ENCODE data around the gene TMEM190. TPM values are rescaled to one million over a fixed set of nuclear protein-coding genes. Genes with fewer than 3 reads are reported as not detected.
A peak's percentile ranks its signal among the peaks of the same experiment; 100 is the strongest.
"Not testable (repeated sequence)": the region's sequence is repeated elsewhere in the genome, so short reads cannot be mapped to it uniquely, and the experiment has no call there.

Gene TMEM190
- total RNA-seq, 1 donor from 2014 or later = not detected

DNA sequence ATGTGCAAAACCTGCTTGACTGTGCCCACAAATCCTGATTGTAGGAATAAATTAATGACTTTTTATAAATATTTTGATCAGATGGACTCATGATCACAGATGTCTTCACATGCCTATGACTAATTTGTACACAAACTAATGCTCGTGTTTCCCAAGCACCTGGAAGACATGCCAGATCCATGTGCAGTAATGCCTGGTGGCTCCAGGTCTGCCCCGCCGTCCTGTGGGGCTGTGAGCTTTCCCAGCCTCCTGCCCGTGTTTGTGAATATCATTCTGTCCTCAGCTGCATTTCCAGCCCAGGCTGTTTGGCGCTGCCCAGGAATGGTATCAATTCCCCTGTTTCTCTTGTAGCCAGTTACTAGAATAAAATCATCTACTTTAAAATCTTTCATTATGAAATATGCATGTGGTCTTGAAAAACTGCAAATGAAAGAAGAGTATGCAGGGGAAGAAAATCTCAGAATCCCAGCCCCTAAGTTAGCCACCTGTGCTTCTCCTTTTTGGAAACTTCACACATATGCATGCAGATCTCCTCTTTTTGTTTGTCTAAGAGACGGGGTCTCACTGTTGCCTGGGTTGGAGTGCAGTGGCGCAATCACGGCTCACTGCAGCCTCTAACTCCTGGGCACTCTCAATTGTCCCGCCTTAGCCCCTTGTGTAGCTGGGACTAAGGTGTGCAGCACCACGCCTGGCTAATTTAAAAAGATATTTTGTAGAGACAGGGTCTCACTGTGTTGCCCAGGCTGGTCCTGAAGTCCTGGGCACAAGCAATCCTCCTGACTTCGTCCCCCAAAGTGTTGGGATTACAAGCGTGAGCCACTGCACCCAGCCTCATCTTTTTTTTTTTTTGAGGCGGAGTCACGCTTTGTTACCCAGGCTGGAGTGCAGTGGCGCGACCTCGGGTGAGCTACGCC, 15.3 kb downstream of the TMEM190 start:
- H3K36me3 Mint-ChIP-seq (ENCODE audit: low read depth) = peaks cover 44% of the 10 kb centered on the region
- intact Hi-C loops (cut with micrococcal nuclease) = no loop called here
- H3K27me3 Mint-ChIP-seq (ENCODE audit: low read depth) = no peaks in the 10 kb centered on the region
- no peaks in the 10 kb centered on the region for H3K9me3 Mint-ChIP-seq
- peaks cover 15% of the 10 kb centered on the region for H3K4me1 Mint-ChIP-seq (ENCODE audit: low read depth)
- H3K27ac Mint-ChIP-seq = no peak overlapping the region
- no peak for DNase-seq (ENCODE audit: low spot score)
- no peak overlapping the region for H3K4me3 Mint-ChIP-seq (ENCODE audit: low read depth)

DNA sequence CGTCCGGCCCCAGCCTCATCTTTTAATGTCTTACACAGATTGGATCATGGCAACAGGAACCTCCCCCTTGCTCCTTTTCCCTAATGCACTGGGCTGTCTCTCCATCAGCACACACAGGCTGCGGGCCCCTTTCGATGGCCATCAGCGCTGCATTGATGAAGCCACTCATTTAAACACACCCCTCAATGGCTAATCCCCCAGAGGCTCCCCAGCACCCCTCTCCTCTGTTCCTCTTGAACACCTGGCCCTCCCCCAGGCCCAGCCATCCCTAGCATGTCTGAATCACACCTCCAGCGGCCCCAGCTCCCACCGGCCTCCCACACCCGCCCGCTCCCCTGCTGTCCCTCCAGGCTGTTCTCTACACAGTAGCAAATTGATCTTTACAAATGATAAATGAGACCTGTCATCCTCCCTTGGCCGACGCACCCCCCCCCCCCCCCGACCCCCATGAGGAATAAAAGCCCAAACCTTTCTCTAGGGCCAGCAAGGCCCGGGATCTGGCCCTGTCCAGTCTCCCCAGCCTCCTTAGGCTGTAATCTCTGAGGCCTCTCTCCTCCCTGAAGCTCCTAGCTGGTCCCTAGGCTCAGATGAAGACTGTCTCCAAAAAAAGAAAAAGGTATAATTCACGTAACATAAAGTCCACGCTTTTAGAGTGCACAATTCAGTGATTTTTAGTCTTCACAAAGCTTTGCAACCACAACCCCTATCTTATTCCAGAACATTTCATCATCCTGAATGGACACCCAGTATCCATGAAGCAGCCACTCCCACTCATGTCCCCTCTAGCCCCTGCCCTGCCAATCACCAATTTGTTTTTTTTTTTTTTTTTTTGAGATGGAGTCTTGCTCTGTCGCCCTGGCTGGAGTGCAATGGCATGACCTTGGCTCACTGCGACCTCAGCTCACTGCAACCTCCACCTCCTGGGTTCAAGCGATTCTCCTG, 16.5 kb downstream of the TMEM190 start:
- H3K27me3 Mint-ChIP-seq (ENCODE audit: low read depth) = no peaks in the 10 kb centered on the region
- no peaks in the 10 kb centered on the region for H3K9me3 Mint-ChIP-seq
- intact Hi-C loops (cut with micrococcal nuclease) = no loop called here
- peaks cover 32% of the 10 kb centered on the region for H3K36me3 Mint-ChIP-seq (ENCODE audit: low read depth)
- H3K4me1 Mint-ChIP-seq (ENCODE audit: low read depth) = peaks cover 8% of the 10 kb centered on the region
- no peak overlapping the region for H3K4me3 Mint-ChIP-seq (ENCODE audit: low read depth)
- no peak for DNase-seq (ENCODE audit: low spot score)
- no peak overlapping the region for H3K27ac Mint-ChIP-seq

DNA sequence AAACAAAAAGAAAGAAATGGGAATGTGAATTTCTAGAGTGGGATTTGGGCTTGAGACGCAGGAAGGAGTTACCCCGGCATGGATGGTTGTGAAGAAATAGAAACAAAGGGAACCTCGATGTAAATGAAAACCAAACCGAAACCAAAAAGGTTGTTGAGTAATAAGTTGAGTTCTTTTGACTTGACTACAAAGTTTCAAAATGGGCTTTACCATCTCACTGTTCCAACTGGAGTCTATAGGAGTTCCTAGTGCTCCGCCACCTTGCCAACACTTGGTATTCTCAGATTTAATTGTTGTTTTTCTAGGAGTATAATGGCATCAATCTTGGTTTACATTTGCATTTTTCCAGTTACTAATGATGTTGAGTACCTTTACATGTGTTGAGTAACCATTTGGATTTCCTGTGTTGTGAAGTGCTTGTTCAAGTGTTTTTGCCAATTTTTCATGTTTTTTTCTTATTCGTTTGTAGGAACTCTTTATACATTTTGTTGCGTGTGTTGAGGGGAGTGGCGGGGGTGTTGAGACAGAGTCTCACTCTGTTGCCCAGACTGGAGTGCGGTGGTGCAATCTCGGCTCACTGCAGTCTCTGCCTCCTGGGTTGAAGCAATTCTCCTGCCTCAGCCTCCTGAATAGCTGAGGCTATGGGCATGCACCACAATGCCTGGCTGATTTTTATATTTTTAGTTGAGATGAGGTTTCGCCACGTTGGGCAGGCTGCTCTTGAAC, 21.7 kb downstream of the TMEM190 start:
- no peak overlapping the region for H3K4me3 Mint-ChIP-seq (ENCODE audit: low read depth)
- H3K9me3 Mint-ChIP-seq = no peaks in the 10 kb centered on the region
- H3K36me3 Mint-ChIP-seq (ENCODE audit: low read depth) = peaks cover 32% of the 10 kb centered on the region
- H3K27ac Mint-ChIP-seq = peak overlapping the region; percentile 75
- intact Hi-C loops (cut with micrococcal nuclease) = no loop called here
- H3K4me1 Mint-ChIP-seq (ENCODE audit: low read depth) = peaks cover 15% of the 10 kb centered on the region
- no peaks in the 10 kb centered on the region for H3K27me3 Mint-ChIP-seq (ENCODE audit: low read depth)
- no peak for DNase-seq (ENCODE audit: low spot score)

DNA sequence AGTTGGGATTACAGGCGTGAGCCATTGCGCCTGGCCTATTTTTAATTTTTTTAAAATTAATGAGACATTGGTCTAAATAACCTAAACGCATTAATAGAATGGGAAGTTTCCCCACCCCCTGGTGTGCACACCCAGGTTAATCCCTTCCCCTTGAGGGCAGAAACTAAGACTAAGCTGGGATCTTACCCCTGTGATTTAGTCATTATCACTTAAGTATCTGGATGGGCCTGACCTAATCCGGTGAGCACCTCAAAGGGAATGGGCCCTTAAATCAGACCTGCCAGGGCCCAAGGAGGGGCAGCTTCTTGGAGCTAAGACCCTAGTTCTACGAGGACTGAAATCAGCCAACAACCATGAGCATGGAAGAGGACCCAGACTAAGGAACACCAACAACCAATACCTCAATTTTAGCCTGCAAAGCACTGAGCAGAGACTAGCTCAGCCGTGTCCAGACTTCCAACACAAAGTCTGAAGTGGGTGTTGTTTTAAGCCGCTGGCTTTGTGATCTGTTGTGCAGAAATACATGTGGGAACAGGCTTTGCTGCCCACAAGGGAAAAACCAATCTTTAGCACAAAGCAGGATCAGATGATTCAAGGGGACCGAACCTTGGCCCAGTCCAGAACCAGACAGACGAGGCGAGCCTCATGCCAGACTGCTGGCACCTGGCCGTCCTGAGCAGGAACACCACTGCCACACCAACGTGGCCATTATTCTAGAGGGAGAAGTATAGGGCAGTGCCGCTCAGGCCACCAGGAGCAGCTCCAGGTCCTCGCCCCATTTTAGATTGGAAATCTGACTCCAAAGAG, 23.9 kb downstream of the TMEM190 start:
- DNase-seq (ENCODE audit: low spot score) = no peak
- no peaks in the 10 kb centered on the region for H3K27me3 Mint-ChIP-seq (ENCODE audit: low read depth)
- H3K36me3 Mint-ChIP-seq (ENCODE audit: low read depth) = peaks cover 44% of the 10 kb centered on the region
- H3K4me3 Mint-ChIP-seq (ENCODE audit: low read depth) = no peak overlapping the region
- no peaks in the 10 kb centered on the region for H3K9me3 Mint-ChIP-seq
- intact Hi-C loops (cut with micrococcal nuclease) = no loop called here
- H3K4me1 Mint-ChIP-seq (ENCODE audit: low read depth) = peaks cover 17% of the 10 kb centered on the region
- H3K27ac Mint-ChIP-seq = no peak overlapping the region

DNA sequence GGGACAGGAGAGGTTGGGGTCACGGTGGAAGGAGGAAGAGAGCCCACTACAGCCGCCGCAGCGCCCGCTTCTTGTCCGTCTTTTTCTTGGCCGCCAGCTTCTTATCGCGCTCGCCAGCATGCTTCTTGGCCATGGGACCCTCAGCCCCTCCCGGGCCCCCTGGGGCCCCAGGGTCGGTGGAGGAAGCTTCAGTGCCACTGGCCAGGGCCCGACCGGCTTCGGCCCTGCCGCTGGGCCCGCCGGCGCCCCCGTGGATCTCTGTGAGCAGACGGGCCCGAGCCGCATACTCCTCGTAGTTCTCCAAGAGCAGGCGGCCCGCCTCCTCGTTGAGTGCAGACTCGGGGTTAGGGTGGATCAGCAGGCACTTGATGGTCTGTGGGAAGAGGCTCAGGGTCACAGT, 24.8 kb downstream of the TMEM190 start:
- not testable (repeated sequence) for DNase-seq (ENCODE audit: low spot score); H3K27me3 Mint-ChIP-seq (ENCODE audit: low read depth)
- peaks cover 54% of the 10 kb centered on the region for H3K36me3 Mint-ChIP-seq (ENCODE audit: low read depth)

DNA sequence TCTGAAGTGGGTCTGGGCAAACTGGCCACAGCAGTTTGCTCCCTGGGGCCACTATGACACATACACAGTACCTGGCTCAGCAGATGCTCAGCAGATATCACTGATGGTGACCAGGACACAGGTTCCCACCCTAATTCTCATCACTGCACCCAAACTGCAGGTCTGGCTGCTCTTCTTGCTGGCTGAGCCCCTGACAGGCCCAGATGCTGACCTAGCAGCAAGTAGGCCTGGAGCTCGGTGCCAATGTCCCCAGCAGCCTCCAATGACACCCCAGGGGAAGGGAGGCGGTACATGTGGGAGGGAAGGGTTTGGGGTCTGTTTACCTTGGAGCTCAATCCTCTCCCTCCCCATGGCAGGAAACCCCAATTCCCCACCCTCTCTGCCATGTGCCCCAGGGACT, 25.9 kb downstream of the TMEM190 start:
- DNase-seq (ENCODE audit: low spot score) = no peak
- H3K4me1 Mint-ChIP-seq (ENCODE audit: low read depth) = peaks cover 29% of the 10 kb centered on the region
- peaks cover 63% of the 10 kb centered on the region for H3K36me3 Mint-ChIP-seq (ENCODE audit: low read depth)
- intact Hi-C loops (cut with micrococcal nuclease) = no loop called here
- no peak overlapping the region for H3K27ac Mint-ChIP-seq
- no peaks in the 10 kb centered on the region for H3K27me3 Mint-ChIP-seq (ENCODE audit: low read depth)
- H3K4me3 Mint-ChIP-seq (ENCODE audit: low read depth) = no peak overlapping the region
- H3K9me3 Mint-ChIP-seq = no peaks in the 10 kb centered on the region

More for the DNA sequence above, 24.8 kb downstream of the TMEM190 start:
- H3K9me3 Mint-ChIP-seq; H3K27ac Mint-ChIP-seq; intact Hi-C loops (cut with micrococcal nuclease); H3K4me3 Mint-ChIP-seq (ENCODE audit: low read depth): not testable (repeated sequence)
- H3K4me1 Mint-ChIP-seq (ENCODE audit: low read depth) = peaks cover 26% of the 10 kb centered on the region

DNA sequence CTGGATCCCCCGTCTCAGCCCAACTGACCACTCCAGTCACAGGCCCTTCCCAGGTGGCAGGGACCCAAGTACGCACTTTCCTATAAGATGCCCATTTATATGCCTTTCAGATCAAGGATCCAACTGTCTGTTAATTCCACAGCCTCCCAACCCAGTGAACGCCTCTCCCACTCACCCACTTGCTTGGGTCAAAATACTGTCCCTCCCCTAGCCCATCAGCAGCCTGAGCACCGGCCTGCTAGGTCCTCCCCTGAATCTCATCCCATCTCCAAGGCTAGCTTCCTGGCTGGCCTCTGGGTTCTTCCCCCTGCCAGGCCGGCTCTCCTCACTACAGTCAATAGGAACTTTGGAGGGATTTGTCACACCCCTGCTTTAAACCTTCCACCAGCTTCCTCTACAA, 29.0 kb downstream of the TMEM190 start:
- Mint-ChIP-seq H3K4me3 (ENCODE audit: low read depth) (peak overlapping the region; percentile 91), H3K27me3 (ENCODE audit: low read depth) (no peaks in the 10 kb centered on the region), H3K27ac (peak overlapping the region; percentile 65), H3K4me1 (ENCODE audit: low read depth) (peaks cover 23% of the 10 kb centered on the region), H3K36me3 (ENCODE audit: low read depth) (peaks cover 70% of the 10 kb centered on the region), H3K9me3 (peaks cover 16% of the 10 kb centered on the region)
- DNase-seq (ENCODE audit: low spot score) = no peak
- intact Hi-C loops (cut with micrococcal nuclease) = loop anchor here (2.0 kb wide), 1 partner anchor 21 kb away; the partner anchor contains the start of genes RPL28 and TMEM238

DNA sequence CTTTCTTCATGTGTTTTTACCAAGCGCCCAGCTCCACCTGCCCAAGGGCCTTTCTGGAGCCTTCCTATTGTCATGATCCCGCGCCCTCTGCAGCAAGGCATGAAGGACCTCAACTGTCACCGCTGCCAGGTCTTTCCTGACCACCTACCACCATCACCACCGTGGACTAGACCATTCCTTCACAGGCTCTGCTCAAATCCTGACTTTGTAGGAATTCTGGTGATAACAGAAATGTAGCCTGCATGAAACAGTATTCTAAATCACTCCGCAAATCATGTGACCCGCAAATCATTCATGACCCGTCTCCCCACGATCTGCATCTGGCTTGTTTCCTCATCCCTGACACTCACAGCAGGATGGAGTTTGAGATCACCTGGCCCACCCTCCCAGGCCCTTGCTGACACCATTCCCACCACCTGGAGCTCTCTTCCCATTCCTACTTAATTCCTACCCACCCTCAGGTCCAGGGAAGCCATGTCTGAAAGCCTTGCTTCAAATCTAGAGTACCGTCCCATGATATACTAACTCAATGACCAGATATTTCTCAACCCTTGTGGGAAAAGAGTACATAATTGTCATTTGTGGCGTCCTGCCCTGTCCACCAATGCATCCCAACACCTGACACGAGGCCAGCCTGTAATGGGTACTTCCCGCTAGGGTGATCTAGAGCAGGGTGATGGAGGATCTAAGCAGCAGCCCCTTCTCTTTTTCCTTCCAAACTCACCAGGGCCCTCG, 29.6 kb downstream of the TMEM190 start:
- peak overlapping the region; percentile 91 for H3K4me3 Mint-ChIP-seq (ENCODE audit: low read depth)
- H3K9me3 Mint-ChIP-seq = peaks cover 16% of the 10 kb centered on the region
- H3K27me3 Mint-ChIP-seq (ENCODE audit: low read depth) = peaks cover 1% of the 10 kb centered on the region
- H3K4me1 Mint-ChIP-seq (ENCODE audit: low read depth) = peaks cover 23% of the 10 kb centered on the region
- H3K27ac Mint-ChIP-seq = peak overlapping the region; percentile 81
- peaks cover 64% of the 10 kb centered on the region for H3K36me3 Mint-ChIP-seq (ENCODE audit: low read depth)
- intact Hi-C loops (cut with micrococcal nuclease) = loop anchor here (2.0 kb wide), 1 partner anchor 21 kb away; the partner anchor contains the start of genes RPL28 and TMEM238
- DNase-seq (ENCODE audit: low spot score) = no peak

DNA sequence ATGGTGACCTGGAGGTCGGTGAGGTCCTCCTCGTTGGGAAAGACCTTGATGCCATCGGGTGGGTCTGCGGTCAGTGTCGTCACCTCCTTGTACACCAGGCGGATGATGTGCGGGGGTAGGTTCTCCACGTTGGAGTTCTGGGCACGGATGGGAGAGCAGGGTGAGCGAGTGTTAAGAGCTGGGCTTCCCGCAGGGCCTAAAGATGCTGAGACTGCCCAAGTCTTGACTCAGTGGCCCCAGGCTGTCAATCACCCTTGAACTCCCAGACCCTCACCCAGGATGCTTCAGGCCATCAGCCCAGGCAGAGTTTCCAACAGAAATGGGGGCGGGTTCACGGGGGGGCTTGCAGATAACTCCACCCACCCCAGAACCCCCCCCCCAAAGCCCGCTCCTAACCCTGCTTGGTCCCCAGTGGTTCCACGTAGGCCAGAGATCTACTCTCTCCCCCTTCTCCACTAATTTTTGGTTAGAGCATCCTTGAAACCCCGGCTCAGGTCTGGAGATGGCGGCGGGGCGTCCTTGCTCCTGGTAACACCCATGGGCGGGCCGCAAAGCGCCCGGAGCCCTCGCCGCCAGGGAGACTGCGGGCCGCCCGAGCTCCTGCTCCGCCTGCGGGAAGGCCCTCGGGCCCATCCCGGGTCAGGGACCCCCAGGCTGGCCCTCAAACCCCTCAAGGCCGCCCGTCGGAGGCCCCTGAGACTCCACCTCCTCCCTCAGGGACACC, 30.4 kb downstream of the TMEM190 start:
- Mint-ChIP-seq H3K27me3 (ENCODE audit: low read depth) (peaks cover 4% of the 10 kb centered on the region), H3K4me1 (ENCODE audit: low read depth) (peaks cover 23% of the 10 kb centered on the region), H3K9me3 (peaks cover 16% of the 10 kb centered on the region), H3K36me3 (ENCODE audit: low read depth) (peaks cover 60% of the 10 kb centered on the region), H3K27ac (peak overlapping the region; percentile 81), H3K4me3 (ENCODE audit: low read depth) (peak overlapping the region; percentile 91)
- intact Hi-C loops (cut with micrococcal nuclease) = loop anchor here (2.0 kb wide), 1 partner anchor 22 kb away; the partner anchor contains the start of genes RPL28 and TMEM238
- no peak for DNase-seq (ENCODE audit: low spot score)

DNA sequence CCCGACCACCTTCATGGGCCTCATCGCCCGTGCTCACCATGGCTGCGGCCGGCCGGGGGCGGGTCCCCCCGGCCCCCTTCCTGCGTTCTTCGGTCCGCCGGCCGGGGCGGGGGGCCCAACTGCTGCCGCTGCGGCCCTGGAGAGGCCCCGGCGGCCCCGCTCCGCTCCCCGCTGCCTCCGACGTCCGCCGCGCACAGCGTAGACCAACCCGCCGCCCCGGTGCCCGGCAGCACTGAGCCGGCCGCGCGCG, 30.8 kb downstream of the TMEM190 start, which contains the start of gene UBE2S:
Gene UBE2S, minus strand, starts transcription at position 239 of the 250 bp plus-strand sequence. Its CDS starts 199 bp downstream, at position 40.
- not testable (repeated sequence) for H3K27me3 Mint-ChIP-seq (ENCODE audit: low read depth); DNase-seq (ENCODE audit: low spot score)
- Mint-ChIP-seq H3K4me3 (ENCODE audit: low read depth) (peak within 1 kb of the TSS; percentile 93), H3K36me3 (ENCODE audit: low read depth) (peaks cover 56% of the 10 kb centered on the region), H3K27ac (peak within 1 kb of the TSS; percentile 97), H3K9me3 (peaks cover 16% of the 10 kb centered on the region), H3K4me1 (ENCODE audit: low read depth) (peaks cover 23% of the 10 kb centered on the region)
- intact Hi-C loops (cut with micrococcal nuclease) = loop anchor here (2.0 kb wide), 1 partner anchor 23 kb away; the partner anchor contains the start of genes RPL28 and TMEM238

All from activated T-helper 2 cell treated with anti-CD3 and anti-CD28 coated beads, Interferon-gamma antibody, Interleukin-2, Interleukin-4, amounts not matched to agents 10 μg/mL and 5 μg/mL and 100 μg/mL, durations not matched to agents 14 hours and 24 hours and 36 hours (primary cell).